ENCODE data around the gene SEMA4G. TPM values are rescaled to one million over a fixed set of nuclear protein-coding genes. Genes with fewer than 3 reads are reported as not detected.

Gene SEMA4G
- total and polyA plus RNA-seq, 2 of the 13 experiments (the other 11 are each of a cell fraction or from before 2014, with no cell fraction given), result 46.2 to 207 TPM

DNA sequence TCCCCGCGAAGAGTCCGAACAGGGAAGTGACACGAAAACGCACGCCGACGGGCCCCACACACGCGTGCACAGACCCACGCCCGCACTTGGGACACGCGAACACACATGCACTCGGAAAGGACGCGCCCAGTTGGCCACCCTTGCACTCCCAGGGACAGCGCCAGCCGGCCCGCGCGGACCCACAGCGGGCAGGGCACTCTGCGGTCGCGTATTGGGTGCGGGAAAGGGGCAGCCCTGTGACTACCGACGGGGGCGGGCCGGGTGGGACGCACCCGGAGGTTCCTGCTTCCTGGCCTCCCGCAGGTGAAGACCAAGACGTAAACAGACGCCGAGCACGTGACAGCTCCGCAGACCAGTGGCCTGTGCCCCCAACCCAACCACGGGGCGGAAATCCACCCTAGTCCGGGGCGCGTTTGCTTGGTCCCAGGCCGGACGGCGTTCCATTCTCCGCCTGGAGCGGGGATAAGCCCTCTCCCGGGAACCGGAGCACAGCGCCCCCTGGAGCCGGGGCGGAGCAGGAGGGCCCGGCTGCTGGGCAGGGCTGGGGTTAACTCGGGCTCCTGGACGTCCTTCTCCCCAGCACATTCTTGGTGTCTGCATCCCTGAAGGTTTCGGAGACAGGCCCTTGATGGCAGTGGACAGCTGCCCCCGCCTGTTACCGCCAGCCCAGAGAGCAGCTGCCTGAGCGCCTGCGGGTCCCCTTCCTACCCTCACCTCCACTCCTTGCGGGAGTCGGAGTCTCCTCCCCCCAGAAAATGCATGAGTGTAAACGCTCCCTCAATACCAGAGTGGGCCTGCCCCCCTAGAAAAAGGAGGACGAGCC lies 28.3 kb downstream of the SEMA4G start (continued):
- TF ChIP-seq, protein P1, sequence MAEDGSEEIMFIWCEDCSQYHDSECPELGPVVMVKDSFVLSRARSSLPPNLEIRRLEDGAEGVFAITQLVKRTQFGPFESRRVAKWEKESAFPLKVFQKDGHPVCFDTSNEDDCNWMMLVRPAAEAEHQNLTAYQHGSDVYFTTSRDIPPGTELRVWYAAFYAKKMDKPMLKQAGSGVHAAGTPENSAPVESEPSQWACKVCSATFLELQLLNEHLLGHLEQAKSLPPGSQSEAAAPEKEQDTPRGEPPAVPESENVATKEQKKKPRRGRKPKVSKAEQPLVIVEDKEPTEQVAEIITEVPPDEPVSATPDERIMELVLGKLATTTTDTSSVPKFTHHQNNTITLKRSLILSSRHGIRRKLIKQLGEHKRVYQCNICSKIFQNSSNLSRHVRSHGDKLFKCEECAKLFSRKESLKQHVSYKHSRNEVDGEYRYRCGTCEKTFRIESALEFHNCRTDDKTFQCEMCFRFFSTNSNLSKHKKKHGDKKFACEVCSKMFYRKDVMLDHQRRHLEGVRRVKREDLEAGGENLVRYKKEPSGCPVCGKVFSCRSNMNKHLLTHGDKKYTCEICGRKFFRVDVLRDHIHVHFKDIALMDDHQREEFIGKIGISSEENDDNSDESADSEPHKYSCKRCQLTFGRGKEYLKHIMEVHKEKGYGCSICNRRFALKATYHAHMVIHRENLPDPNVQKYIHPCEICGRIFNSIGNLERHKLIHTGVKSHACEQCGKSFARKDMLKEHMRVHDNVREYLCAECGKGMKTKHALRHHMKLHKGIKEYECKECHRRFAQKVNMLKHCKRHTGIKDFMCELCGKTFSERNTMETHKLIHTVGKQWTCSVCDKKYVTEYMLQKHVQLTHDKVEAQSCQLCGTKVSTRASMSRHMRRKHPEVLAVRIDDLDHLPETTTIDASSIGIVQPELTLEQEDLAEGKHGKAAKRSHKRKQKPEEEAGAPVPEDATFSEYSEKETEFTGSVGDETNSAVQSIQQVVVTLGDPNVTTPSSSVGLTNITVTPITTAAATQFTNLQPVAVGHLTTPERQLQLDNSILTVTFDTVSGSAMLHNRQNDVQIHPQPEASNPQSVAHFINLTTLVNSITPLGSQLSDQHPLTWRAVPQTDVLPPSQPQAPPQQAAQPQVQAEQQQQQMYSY (CRISPR knock-in tag; IDR thresholded peaks at IDR 0.05), result peak; percentile 44; the same call in 1 of the 2 replicates
- peak; percentile 39; the same call in 1 of the 2 replicates for TF ChIP-seq ZNF629 (CRISPR knock-in tag; conservative IDR thresholded peaks at IDR 0.05)
- TF ChIP-seq ZNF746 (CRISPR knock-in tag; IDR thresholded peaks at IDR 0.05), result 0 out of 2 replicates have a peak, but pooled peaks have one; percentile 51
- TF ChIP-seq MTERF4 (CRISPR knock-in tag; IDR thresholded peaks at IDR 0.05), result no peak
- no peak for TF ChIP-seq ZNF549 (CRISPR knock-in tag; IDR thresholded peaks at IDR 0.05)
- TF ChIP-seq HNF4G (IDR thresholded peaks at IDR 0.05; ENCODE audit: borderline replicate concordance, low read depth, low read length), result no peak
- TF ChIP-seq HNF4G (CRISPR knock-in tag; IDR thresholded peaks at IDR 0.05; ENCODE audit: borderline replicate concordance, low read depth), result no peak; the same call in 1 of the 2 replicates
- TF ChIP-seq, protein P2, sequence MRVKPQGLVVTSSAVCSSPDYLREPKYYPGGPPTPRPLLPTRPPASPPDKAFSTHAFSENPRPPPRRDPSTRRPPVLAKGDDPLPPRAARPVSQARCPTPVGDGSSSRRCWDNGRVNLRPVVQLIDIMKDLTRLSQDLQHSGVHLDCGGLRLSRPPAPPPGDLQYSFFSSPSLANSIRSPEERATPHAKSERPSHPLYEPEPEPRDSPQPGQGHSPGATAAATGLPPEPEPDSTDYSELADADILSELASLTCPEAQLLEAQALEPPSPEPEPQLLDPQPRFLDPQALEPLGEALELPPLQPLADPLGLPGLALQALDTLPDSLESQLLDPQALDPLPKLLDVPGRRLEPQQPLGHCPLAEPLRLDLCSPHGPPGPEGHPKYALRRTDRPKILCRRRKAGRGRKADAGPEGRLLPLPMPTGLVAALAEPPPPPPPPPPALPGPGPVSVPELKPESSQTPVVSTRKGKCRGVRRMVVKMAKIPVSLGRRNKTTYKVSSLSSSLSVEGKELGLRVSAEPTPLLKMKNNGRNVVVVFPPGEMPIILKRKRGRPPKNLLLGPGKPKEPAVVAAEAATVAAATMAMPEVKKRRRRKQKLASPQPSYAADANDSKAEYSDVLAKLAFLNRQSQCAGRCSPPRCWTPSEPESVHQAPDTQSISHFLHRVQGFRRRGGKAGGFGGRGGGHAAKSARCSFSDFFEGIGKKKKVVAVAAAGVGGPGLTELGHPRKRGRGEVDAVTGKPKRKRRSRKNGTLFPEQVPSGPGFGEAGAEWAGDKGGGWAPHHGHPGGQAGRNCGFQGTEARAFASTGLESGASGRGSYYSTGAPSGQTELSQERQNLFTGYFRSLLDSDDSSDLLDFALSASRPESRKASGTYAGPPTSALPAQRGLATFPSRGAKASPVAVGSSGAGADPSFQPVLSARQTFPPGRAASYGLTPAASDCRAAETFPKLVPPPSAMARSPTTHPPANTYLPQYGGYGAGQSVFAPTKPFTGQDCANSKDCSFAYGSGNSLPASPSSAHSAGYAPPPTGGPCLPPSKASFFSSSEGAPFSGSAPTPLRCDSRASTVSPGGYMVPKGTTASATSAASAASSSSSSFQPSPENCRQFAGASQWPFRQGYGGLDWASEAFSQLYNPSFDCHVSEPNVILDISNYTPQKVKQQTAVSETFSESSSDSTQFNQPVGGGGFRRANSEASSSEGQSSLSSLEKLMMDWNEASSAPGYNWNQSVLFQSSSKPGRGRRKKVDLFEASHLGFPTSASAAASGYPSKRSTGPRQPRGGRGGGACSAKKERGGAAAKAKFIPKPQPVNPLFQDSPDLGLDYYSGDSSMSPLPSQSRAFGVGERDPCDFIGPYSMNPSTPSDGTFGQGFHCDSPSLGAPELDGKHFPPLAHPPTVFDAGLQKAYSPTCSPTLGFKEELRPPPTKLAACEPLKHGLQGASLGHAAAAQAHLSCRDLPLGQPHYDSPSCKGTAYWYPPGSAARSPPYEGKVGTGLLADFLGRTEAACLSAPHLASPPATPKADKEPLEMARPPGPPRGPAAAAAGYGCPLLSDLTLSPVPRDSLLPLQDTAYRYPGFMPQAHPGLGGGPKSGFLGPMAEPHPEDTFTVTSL (CRISPR knock-in tag; IDR thresholded peaks at IDR 0.05; ENCODE audit: borderline replicate concordance), result no peak; the same call in 1 of the 2 replicates
- no peak for TF ChIP-seq THYN1 (CRISPR knock-in tag; IDR thresholded peaks at IDR 0.05; ENCODE audit: borderline replicate concordance, low read depth)
- peak; percentile 18; the same call in 1 of the 2 replicates for TF ChIP-seq ZBTB1 (CRISPR knock-in tag; IDR thresholded peaks at IDR 0.05; ENCODE audit: borderline replicate concordance)
- TF ChIP-seq MEIS2 (CRISPR knock-in tag; IDR thresholded peaks at IDR 0.05), result no peak
- TF ChIP-seq GATAD1 (CRISPR knock-in tag; IDR thresholded peaks at IDR 0.05), result peak; percentile 60; the same call in 1 of the 2 replicates
- TF ChIP-seq, protein P3, sequence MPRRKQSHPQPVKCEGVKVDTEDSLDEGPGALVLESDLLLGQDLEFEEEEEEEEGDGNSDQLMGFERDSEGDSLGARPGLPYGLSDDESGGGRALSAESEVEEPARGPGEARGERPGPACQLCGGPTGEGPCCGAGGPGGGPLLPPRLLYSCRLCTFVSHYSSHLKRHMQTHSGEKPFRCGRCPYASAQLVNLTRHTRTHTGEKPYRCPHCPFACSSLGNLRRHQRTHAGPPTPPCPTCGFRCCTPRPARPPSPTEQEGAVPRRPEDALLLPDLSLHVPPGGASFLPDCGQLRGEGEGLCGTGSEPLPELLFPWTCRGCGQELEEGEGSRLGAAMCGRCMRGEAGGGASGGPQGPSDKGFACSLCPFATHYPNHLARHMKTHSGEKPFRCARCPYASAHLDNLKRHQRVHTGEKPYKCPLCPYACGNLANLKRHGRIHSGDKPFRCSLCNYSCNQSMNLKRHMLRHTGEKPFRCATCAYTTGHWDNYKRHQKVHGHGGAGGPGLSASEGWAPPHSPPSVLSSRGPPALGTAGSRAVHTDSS (CRISPR knock-in tag; conservative IDR thresholded peaks at IDR 0.05), result no peak
- TF ChIP-seq SIX1 (CRISPR knock-in tag; IDR thresholded peaks at IDR 0.05; ENCODE audit: borderline replicate concordance), result no peak
- no peak; the same call in 1 of the 2 replicates for TF ChIP-seq SRY (CRISPR knock-in tag; IDR thresholded peaks at IDR 0.05)
